RWPE2 (cell line): ENCODE data around the gene FAM236C.
"Not testable (repeated sequence)": the region's sequence is repeated elsewhere in the genome, so short reads cannot be mapped to it uniquely, and the experiment has no call there.

Source experiments
- ATAC-seq: fragments of 200-7000 bp; cut with Tn5 transposase; 3 replicates; pipeline ENCODE4 v1.9.1; 2021; ENCODE audit warnings: low read depth
- DNase-seq: peaks from one replicate; pipeline ENCODE4 v3.0.0-alpha.2; 2020; ENCODE audit warnings: low spot score
- H3K27ac ChIP-seq: fragments of 450-650 bp; 2 replicates; pipeline ENCODE4 v1.5.1; 2017; ENCODE audit warnings: mild to moderate bottlenecking; ENCODE audit not compliant: poor library complexity, severe bottlenecking
- H3K27me3 ChIP-seq: fragments of 250-450 bp; sonication (Bioruptor Pico); 2 replicates; pipeline ENCODE4 v1.5.1; 2021; ENCODE audit warnings: mild to moderate bottlenecking, moderate library complexity; ENCODE audit not compliant: insufficient read depth, poor library complexity, severe bottlenecking
- H3K36me3 ChIP-seq: fragments of 250-450 bp; sonication (Bioruptor Pico); 2 replicates; pipeline ENCODE4 v1.5.1; 2020; ENCODE audit warnings: low read depth, mild to moderate bottlenecking, moderate library complexity
- H3K4me1 ChIP-seq: fragments of 250-450 bp; sonication (Bioruptor Pico); 2 replicates; pipeline ENCODE4 v1.5.1; 2021; ENCODE audit warnings: mild to moderate bottlenecking, moderate library complexity; ENCODE audit not compliant: insufficient read depth, poor library complexity, severe bottlenecking
- H3K4me3 ChIP-seq: fragments of 250-450 bp; sonication (Bioruptor Pico); 2 replicates; pipeline ENCODE4 v1.5.1; 2021; ENCODE audit warnings: mild to moderate bottlenecking, moderate library complexity; ENCODE audit not compliant: severe bottlenecking
- H3K9me3 ChIP-seq: fragments of 250-450 bp; sonication (Bioruptor Pico); 2 replicates; pipeline ENCODE4 v1.5.1; 2021; ENCODE audit warnings: mild to moderate bottlenecking, moderate library complexity; ENCODE audit not compliant: severe bottlenecking

Gene FAM236C

DNA sequence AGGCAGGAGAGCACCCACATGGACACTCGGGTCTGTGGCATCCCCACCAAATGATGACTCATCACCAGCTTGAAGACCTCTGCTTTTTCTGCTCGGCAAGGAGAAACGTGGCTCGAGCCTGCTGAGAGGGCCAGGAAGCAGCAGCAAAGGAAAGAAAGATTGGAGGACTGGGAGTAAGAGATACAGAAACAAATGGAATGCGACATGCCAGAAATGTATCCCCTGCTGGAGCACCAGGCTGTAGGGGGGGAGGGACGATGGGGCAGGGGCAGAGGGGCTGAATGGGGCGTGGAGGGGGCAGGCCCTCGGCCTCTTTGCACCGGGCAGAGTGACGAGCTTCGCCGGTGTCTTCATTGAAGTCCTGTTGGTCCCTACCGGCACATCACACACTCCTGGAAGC lies at the start of gene FAM236C:
TSS of gene FAM236C (plus strand) at position 301 of the 400 bp plus-strand sequence. CDS start 100 bp downstream, outside the sequence.
- not testable (repeated sequence) for H3K4me1 ChIP-seq

DNA sequence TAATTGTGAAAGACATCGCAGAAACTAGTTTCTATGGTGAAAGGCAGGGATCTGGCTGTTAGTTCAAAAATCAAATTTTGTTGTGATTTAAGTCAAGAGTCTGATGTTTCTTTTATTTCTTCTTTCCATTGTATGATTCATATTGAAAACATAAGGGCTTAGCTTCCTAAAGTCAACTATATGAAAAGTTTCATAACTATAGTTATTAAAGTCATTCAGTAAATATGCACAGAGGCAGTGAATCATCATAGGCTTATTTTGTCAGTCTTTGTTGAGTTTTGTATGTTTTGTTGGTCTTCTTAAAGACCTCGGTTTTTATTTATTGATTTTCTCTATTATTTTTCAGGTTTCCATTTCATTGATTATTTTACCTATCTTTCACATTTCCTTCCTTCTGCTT lies 29.5 kb upstream of the FAM236C start:
- H3K4me3 ChIP-seq: not testable (repeated sequence)
- ATAC-seq: peak; percentile 58; the same call in 1 of the 3 replicates

More for the DNA sequence above, at the start of gene FAM236C:
- not testable (repeated sequence) for DNase-seq, ATAC-seq, H3K27ac ChIP-seq, H3K4me3 ChIP-seq, H3K27me3 ChIP-seq, H3K9me3 ChIP-seq, H3K36me3 ChIP-seq

DNA sequence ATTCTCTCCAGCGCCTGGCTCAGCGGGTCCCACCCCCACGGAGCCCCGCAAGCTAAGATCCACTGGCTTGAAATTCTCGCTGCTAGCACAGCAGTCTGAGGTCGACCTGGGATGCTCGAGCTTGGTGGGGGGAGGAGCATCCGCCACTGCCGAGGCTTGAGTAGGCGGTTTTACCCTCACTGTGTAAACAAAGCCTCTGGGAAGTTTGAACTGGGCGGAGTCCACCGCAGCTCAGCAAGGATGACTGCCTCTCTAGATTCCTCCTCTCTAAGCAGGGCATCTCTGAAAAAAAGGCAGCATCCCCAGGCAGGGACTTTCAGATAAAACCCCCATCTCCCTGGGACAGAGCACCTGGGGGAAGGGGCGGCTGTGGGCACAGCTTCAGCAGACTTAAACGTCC lies 22.7 kb upstream of the FAM236C start:
- ATAC-seq: peak; percentile 42; the same call in 1 of the 3 replicates
- not testable (repeated sequence) for H3K4me3 ChIP-seq, H3K4me1 ChIP-seq, DNase-seq, H3K27ac ChIP-seq, H3K9me3 ChIP-seq, H3K27me3 ChIP-seq, H3K36me3 ChIP-seq

More for the DNA sequence above, 29.5 kb upstream of the FAM236C start:
- not testable (repeated sequence) for H3K36me3 ChIP-seq, H3K27me3 ChIP-seq, H3K4me1 ChIP-seq, DNase-seq, H3K9me3 ChIP-seq, H3K27ac ChIP-seq

DNA sequence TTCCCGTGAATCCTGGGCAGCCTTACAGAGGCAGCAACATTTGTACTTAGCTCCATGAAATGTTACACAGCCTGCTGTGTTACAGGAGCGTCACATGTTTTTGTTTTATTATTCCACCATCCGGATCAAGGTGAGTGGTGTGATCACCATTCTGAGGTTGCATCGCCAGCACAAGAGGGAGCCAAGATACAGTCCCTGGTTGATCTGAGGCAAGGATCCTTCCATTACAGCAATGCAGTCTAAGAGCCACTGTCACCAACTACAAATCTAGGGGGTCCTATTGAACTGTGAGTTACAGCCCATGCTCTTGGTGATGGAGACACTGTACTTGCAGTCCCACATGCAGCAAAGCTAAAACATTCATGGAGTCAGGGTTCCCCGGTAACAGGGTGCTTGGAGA lies 3.7 kb downstream of the FAM236C start:
- ATAC-seq, H3K9me3 ChIP-seq, H3K4me3 ChIP-seq, H3K36me3 ChIP-seq, DNase-seq, H3K27me3 ChIP-seq, H3K4me1 ChIP-seq, H3K27ac ChIP-seq: not testable (repeated sequence)

DNA sequence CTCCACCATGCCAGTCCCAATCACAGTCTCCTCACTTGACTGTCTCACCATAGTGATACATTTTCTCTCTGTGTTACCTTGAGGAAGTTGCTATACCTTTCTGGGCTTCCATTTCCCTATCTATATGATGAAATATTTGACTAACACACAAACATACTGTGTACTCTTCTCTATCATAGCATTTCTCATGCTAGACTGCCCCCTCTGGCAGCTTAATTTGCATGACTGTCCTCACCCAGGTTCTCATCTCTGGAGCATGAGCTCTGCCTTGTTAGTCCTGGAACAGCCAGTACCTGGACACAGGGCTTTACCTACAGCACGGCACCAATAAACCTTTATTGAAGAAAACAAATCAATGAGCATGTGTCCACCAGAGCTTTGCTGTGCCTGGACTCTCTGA lies 19.9 kb downstream of the FAM236C start:
- not testable (repeated sequence) for DNase-seq, H3K9me3 ChIP-seq, H3K27ac ChIP-seq, H3K4me3 ChIP-seq, H3K4me1 ChIP-seq, H3K36me3 ChIP-seq, ATAC-seq, H3K27me3 ChIP-seq

DNA sequence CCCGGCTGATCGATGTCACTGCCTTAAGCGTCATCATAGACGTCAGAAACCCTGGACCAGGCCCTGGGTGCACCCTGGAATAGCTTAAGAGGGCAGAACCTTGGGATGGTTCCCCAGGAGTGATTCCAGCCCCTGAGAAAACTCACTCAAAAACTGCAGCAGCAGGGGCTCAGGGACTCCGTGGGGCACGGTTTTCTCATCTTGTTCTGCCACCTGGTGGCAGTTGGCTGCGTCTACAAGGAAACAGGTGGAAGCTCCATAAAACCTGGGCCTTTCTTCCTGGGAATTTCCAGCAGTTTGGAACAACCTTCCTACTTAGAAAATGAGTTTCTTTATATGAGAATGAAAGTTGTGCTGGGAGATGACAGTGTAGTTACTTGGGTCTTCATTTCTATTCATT lies 24.0 kb downstream of the FAM236C start:
- not testable (repeated sequence) for H3K27me3 ChIP-seq, H3K4me3 ChIP-seq, DNase-seq, H3K4me1 ChIP-seq, H3K27ac ChIP-seq, ATAC-seq, H3K9me3 ChIP-seq, H3K36me3 ChIP-seq

DNA sequence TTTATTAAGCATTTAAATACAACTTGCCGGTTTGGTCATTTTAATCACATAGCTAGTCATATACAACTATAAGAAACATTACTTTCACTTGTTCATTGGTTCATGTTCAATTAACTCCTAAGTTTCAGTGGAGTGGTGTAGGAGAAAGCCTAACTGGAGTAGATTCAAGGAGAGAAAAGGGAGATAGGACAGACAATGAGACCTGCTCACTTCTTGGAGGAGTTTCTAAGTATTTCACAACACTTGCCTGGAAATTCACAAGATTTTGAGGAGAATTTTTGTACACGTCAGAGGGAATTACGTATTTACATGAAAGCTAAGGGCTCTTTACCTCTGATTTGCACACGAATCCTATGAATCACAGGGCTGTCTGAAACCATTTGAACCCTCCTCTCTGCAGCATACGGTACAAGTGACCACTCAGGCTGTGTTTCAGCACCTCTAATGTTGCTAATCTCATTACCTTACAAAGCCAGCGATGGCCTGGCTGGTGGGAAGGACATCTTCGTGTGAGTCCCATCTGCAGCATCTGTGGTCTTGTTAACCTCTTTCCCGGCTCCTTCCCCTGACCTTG lies 24.6 kb downstream of the FAM236C start:
- not testable (repeated sequence) for ATAC-seq, H3K9me3 ChIP-seq, DNase-seq, H3K36me3 ChIP-seq, H3K27me3 ChIP-seq, H3K4me1 ChIP-seq, H3K4me3 ChIP-seq, H3K27ac ChIP-seq

DNA sequence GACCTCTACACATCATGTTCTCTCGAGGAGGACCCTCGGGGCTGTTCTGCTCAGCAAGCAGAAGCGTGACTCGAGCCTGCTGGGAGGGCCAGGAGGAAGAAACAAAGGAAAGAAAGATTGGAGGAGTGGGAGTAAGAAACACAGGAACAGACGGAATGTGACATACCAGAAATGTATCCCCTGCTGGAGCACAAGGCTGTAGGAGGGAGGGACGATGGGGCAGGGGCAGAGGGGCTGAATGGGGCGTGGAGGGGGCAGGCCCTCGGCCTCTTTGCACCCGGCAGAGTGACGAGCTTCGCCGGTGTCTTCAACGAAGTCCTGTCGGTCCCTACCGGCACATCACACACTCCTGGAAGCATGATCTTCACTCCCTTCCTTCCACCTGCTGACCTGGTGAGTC lies 25.5 kb downstream of the FAM236C start, which contains the start of gene FAM236A:
TSS of gene FAM236A (plus strand) at position 301 of the 400 bp plus-strand sequence. CDS start at position 358, 57 bp downstream.
- H3K4me1 ChIP-seq, H3K27me3 ChIP-seq, ATAC-seq, H3K36me3 ChIP-seq, H3K4me3 ChIP-seq, H3K9me3 ChIP-seq, H3K27ac ChIP-seq, DNase-seq: not testable (repeated sequence)

DNA sequence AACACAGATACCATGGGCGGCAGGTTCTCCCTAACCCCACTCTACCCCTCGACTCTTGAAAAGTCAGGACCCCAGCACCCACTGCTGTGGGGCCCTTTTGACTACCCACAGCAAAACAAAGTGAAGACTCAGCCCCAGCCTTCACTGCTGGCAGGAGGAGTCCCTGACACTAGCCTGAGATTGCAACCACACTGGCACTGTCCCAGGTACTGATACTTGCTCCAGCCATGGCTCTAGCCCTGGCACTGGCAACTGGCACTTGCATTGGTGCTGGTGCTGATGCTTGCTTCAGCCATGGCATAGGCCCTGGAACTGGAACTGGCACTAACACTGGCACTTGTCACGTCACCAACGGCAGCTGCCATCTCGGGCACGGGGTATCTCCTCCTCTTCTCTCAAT lies 29.9 kb downstream of the FAM236C start:
- not testable (repeated sequence) for H3K27ac ChIP-seq, H3K27me3 ChIP-seq, H3K4me1 ChIP-seq, H3K4me3 ChIP-seq, H3K9me3 ChIP-seq, ATAC-seq, H3K36me3 ChIP-seq, DNase-seq

DNA sequence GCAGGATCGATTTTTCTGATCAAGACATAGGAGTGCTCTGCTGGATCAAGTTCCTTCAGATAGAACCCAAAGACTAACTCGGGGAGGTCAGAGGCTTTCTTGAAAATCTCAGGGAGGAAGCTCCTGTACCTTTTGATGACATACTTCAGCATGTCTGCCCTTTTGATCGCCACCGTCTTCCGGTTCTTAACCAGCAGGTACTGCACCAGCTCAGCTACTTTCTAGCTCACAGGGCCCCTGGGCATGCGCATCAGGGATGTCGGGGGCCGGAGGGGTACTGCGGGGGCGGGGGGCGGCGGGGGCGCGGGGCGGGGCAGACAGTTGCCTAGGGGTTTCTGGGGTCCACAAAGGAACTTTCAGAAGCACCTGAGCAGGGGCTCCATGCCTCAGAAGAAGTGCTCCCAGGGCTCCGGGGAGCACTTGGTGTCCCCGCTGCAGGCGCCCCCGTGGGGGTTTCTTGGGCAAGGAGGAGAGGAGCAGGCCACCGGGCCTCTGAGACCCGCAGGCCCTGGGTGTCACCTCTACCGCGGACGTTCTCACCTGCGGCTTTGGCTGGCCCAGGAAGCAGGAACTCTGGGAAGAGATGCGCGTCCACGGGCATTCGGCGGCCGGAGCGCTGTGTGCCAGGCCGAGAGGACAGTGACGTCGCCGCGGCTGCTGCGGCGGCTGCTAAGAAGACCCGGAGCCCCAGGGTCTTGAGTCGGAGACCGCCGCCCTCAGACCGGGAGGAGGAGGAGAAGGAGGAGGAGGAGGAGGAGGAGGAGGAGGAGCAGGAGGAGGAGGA lies 30.8 kb downstream of the FAM236C start:
- not testable (repeated sequence) for ATAC-seq, H3K9me3 ChIP-seq

DNA sequence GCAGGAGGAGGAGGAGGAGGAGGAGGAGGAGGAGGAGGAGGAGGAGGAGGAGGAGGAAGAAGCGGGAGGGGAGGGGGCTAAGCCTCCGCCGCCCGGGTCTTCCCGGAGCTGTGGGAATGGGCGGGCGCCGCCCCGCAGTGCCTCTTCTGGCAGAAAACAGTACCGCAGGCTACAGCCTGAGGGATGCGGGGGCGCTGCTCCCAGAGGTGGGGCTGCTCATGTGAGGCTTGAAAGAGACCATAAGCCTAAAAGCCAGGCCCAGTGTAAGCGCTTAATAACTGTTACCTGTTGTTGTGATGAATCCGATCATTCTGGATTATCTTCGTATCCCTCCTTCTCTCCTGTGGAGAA lies 31.4 kb downstream of the FAM236C start, which contains the start of gene DMRTC1:
TSS of gene DMRTC1 (minus strand) at position 19 of the 351 bp plus-strand sequence. CDS start 68,143 bp downstream, outside the sequence.
- DNase-seq, H3K36me3 ChIP-seq, H3K27ac ChIP-seq, H3K27me3 ChIP-seq, H3K4me1 ChIP-seq, H3K4me3 ChIP-seq, H3K9me3 ChIP-seq: not testable (repeated sequence)
- peak; percentile 62; the same call in 2 of the 3 replicates for ATAC-seq

More for the DNA sequence above, 30.8 kb downstream of the FAM236C start:
- not testable (repeated sequence) for H3K27ac ChIP-seq, H3K27me3 ChIP-seq, H3K4me1 ChIP-seq, H3K36me3 ChIP-seq, H3K4me3 ChIP-seq, DNase-seq
